HG03469 (cell line): Measurements from ENCODE around the gene SH3BP1.

ENCODE experiments used
- ATAC-seq: cut with Tn5 transposase; IDR thresholded peaks from one replicate; pipeline ENCODE4 v1.9.1; 2021; ENCODE audit warnings: mild to moderate bottlenecking, moderate library complexity, moderate number of reproducible peaks; ENCODE audit not compliant: unreplicated experiment

SH3BP1 gene

DNA sequence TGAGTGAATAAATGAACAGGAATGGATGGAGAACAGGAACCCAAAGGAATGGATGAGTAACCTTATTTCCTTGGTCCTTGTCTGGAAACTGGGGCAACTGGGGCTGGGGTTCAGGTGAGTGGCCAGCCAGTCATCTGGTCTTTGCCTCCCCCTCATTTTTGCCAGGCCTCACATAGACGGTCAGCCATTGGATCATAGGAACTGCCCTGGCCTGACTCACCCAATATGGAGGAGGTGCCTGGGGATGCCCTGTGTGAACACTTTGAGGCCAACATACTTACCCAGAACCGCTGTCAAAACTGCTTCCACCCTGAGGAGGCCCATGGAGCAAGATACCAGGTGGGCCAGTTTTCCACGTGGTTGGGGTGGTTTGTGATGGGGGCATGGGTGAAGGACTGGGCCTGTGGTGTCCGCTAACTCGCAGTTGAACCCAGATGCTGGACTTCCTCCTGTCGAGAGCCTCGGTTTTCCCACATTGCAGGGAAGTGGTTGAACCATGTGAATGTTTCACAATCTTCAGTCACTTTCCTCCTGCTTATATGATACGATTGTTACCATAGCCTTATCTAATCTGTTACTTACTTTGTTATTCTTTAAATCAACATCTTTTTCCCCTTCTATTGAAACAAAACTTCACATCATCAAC is 61.8 kb downstream of the SH3BP1 start:
- no peak for ATAC-seq

- no peak for ATAC-seq
Measured at GRCh38 chr22:37703906-37704305, 64.4 kb downstream of the SH3BP1 start.

GRCh38 chr22:37704645-37705044 is 65.2 kb downstream of the SH3BP1 start:
- no peak for ATAC-seq

DNA sequence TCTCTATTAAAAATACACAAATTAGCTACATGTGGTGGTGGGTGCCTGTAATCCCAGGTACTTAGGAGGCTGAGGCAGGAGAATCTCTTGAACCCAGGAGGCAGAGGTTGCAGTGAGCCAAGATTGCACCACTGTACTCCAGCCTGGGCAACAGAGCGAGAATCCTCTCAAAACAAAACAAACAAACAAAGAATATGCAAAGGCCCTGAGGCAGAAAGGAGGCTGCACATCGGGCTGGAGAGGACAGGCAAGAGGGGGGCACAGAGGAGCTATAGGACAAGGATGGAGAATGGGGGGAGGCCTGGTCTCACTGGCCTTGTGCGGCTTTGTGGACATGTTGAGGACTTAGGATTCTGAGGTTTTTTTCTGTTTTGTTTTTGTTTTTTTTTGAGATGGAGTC is 65.7 kb downstream of the SH3BP1 start:
- ATAC-seq: no peak
